ENCODE results near the gene PLAAT4.

DNA sequence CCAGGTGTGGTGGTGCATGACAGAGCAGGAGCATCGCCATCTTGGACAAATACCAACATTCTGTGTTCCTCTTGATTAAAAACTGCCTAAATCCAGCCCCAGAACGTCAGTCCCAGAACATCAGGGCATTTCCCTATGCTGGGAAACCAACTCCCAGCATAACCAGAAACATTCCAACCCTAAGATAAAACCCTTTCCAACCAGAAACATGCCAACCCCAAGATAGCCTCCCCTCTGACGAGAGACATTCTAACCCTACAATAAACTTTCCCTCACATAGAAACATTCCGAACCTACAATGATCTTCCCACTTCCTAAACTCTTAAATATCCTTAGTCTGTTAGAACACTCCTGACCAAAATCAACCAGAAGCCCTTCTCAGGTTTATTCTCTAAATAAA lies 11.6 kb downstream of the PLAAT4 start:
- TF ChIP-seq TARDBP (IDR thresholded peaks at IDR 0.05) = no peak
- no peak for TF ChIP-seq FOXK2 (IDR thresholded peaks at IDR 0.05)
- no peak for TF ChIP-seq LEF1 (IDR thresholded peaks at IDR 0.05; ENCODE audit: borderline replicate concordance)
